H9 (cell line): ENCODE measurements around the gene CCDC78. TPM values are rescaled to one million over a fixed set of nuclear protein-coding genes. Genes with fewer than 3 reads are reported as not detected.

Source experiments
- DNase-seq: peaks from one replicate; pipeline ENCODE4 v3.0.0-alpha.2; 2017
- H2AFZ ChIP-seq: one replicate; pipeline ENCODE4 v1.6.1; 2013; ENCODE audit warnings: mild to moderate bottlenecking, low read length, control low read depth, moderate library complexity
- H2AK5ac ChIP-seq: 2 replicates; pipeline ENCODE4 v1.6.1; 2013; ENCODE audit warnings: low read length, control low read depth, mixed read lengths; ENCODE audit not compliant: insufficient read length
- H2BK120ac ChIP-seq: one replicate; pipeline ENCODE4 v1.6.1; 2013; ENCODE audit warnings: low read depth, mild to moderate bottlenecking, low read length, control low read depth, inconsistent platforms; ENCODE audit not compliant: poor library complexity, severe bottlenecking
- H2BK12ac ChIP-seq: 2 replicates; pipeline ENCODE4 v1.6.1; 2013; ENCODE audit warnings: low read length, control low read depth, mixed read lengths, low read depth; ENCODE audit not compliant: insufficient read length
- H2BK15ac ChIP-seq: 2 replicates; pipeline ENCODE4 v1.6.1; 2013; ENCODE audit warnings: low read depth, low read length, control low read depth
- H2BK20ac ChIP-seq: one replicate; pipeline ENCODE4 v1.6.1; 2013; ENCODE audit warnings: low read depth, mild to moderate bottlenecking, low read length, control low read depth, inconsistent platforms; ENCODE audit not compliant: poor library complexity, severe bottlenecking
- H2BK5ac ChIP-seq: 2 replicates; pipeline ENCODE4 v1.6.1; 2013; ENCODE audit warnings: low read length, control low read depth, mixed read lengths; ENCODE audit not compliant: insufficient read length
- H3K14ac ChIP-seq: 2 replicates; pipeline ENCODE4 v1.6.1; 2013; ENCODE audit warnings: low read length, control low read depth; ENCODE audit not compliant: insufficient read depth
- H3K18ac ChIP-seq: 2 replicates; pipeline ENCODE4 v1.6.1; 2013; ENCODE audit warnings: low read depth, mild to moderate bottlenecking, mixed read lengths, low read length, control low read depth; ENCODE audit not compliant: insufficient read length
- H3K23ac ChIP-seq: 2 replicates; pipeline ENCODE4 v1.6.1; 2013; ENCODE audit warnings: low read length, control low read depth, mixed read lengths, low read depth; ENCODE audit not compliant: insufficient read length
- H3K23me2 ChIP-seq: 2 replicates; pipeline ENCODE4 v1.6.1; 2013; ENCODE audit warnings: low read depth, mild to moderate bottlenecking, mixed read lengths, low read length, control low read depth; ENCODE audit not compliant: insufficient read length, poor library complexity, severe bottlenecking
- H3K27ac ChIP-seq: 2 replicates; pipeline ENCODE4 v1.5.1; 2013; ENCODE audit warnings: low read length, control low read depth, mixed read lengths, low read depth; ENCODE audit not compliant: insufficient read length
- H3K27me3 ChIP-seq: 2 replicates; pipeline ENCODE4 v1.6.1; 2013; ENCODE audit warnings: low read length, control low read depth, inconsistent platforms; ENCODE audit not compliant: insufficient read depth
- H3K4ac ChIP-seq: 2 replicates; pipeline ENCODE4 v1.6.1; 2013; ENCODE audit warnings: low read depth, mild to moderate bottlenecking, control low read depth, inconsistent platforms, low read length, moderate library complexity
- H3K4me1 ChIP-seq: 2 replicates; pipeline ENCODE4 v1.6.1; 2013; ENCODE audit warnings: low read length, control low read depth, inconsistent platforms; ENCODE audit not compliant: insufficient read depth
- H3K4me2 ChIP-seq: 2 replicates; pipeline ENCODE4 v1.6.1; 2013; ENCODE audit warnings: low read length, control low read depth, mixed read lengths; ENCODE audit not compliant: insufficient read length, insufficient read depth
- H3K56ac ChIP-seq: 2 replicates; pipeline ENCODE4 v1.6.1; 2013; ENCODE audit warnings: low read depth, mild to moderate bottlenecking, mixed read lengths, low read length, control low read depth; ENCODE audit not compliant: insufficient read length
- H3K79me1 ChIP-seq: 2 replicates; pipeline ENCODE4 v1.6.1; 2013; ENCODE audit warnings: low read depth, mild to moderate bottlenecking, moderate library complexity, low read length, control low read depth, inconsistent platforms; ENCODE audit not compliant: insufficient read depth, poor library complexity, severe bottlenecking
- H3K79me2 ChIP-seq: 2 replicates; pipeline ENCODE4 v1.6.1; 2013; ENCODE audit warnings: low read length, control low read depth, inconsistent platforms; ENCODE audit not compliant: insufficient read depth
- H3K9ac ChIP-seq: 2 replicates; pipeline ENCODE4 v1.6.1; 2013; ENCODE audit warnings: low read length, control low read depth, mixed read lengths; ENCODE audit not compliant: insufficient read length; ENCODE audit errors: extremely low read depth
- H3K9me3 ChIP-seq: one replicate; pipeline ENCODE4 v1.6.1; 2013; ENCODE audit warnings: low read depth, low read length, inconsistent platforms; ENCODE audit not compliant: control insufficient read depth
- H3T11ph ChIP-seq: one replicate; pipeline ENCODE4 v1.6.1; 2013; ENCODE audit warnings: mild to moderate bottlenecking, low read length, control low read depth, inconsistent platforms
- H4K20me1 ChIP-seq: one replicate; pipeline ENCODE4 v1.6.1; 2013; ENCODE audit not compliant: control insufficient read depth, insufficient read length, insufficient read depth
- H4K5ac ChIP-seq: 2 replicates; pipeline ENCODE4 v1.6.1; 2013; ENCODE audit warnings: low read depth, mild to moderate bottlenecking, mixed read lengths, low read length, control low read depth; ENCODE audit not compliant: insufficient read length
- H4K8ac ChIP-seq: replicated peaks from 2 replicates; pipeline ENCODE4 v1.6.1; 2013; ENCODE audit warnings: low read length, control low read depth, mixed read lengths, low read depth; ENCODE audit not compliant: insufficient read length
- H4K91ac ChIP-seq: 2 replicates; pipeline ENCODE4 v1.6.1; 2013; ENCODE audit warnings: low read depth, mild to moderate bottlenecking, moderate library complexity, mixed read lengths, low read length, control low read depth; ENCODE audit not compliant: insufficient read length
- H3K27ac Mint-ChIP-seq, 3 experiments: 2 replicates in 2 of 3; 3 replicates in 1 of 3; pipeline ENCODE4 v1.8.0; 2020 to 2021; ENCODE audit warnings: mixed read lengths in 3 of 3, mild to moderate bottlenecking in 1 of 3, moderate library complexity in 1 of 3
- H3K27me3 Mint-ChIP-seq: 2 replicates; pipeline ENCODE4 v1.8.0; 2021; ENCODE audit warnings: low read depth, mild to moderate bottlenecking, moderate library complexity, mixed read lengths
- H3K36me3 Mint-ChIP-seq, 3 experiments: 2 replicates in 2 of 3; 3 replicates in 1 of 3; pipeline ENCODE4 v1.8.0; 2020 to 2021; ENCODE audit warnings: low read depth in 3 of 3, mixed read lengths in 3 of 3; ENCODE audit not compliant: insufficient read depth in 1 of 3
- H3K4me1 Mint-ChIP-seq, 2 experiments: 2 replicates each; pipeline ENCODE4 v1.8.0; 2020; ENCODE audit warnings: mixed read lengths in 2 of 2
- H3K4me3 Mint-ChIP-seq, 2 experiments: 2 replicates in 1 of 2; 3 replicates in 1 of 2; pipeline ENCODE4 v1.8.0; 2020 to 2021; ENCODE audit warnings: mild to moderate bottlenecking in 2 of 2, mixed read lengths in 2 of 2, moderate library complexity in 1 of 2
- H3K9me3 Mint-ChIP-seq, 2 experiments: 2 replicates in 1 of 2; 3 replicates in 1 of 2; pipeline ENCODE4 v1.8.0; 2020; ENCODE audit warnings: mild to moderate bottlenecking in 2 of 2, mixed read lengths in 2 of 2, moderate library complexity in 1 of 2
- CTCF ChIP-seq: fragments of 200-600 bp; sonication (generic); conservative IDR thresholded peaks from 3 replicates; pipeline ENCODE4 v1.8.0; 2021; ENCODE audit warnings: antibody characterized with exemption, mild to moderate bottlenecking
- WGBS: extraction: QIAGEN DNeasy Blood & Tissue Kit; methylation state at CpG from one replicate; pipeline ENCODE4 v1.1.7; 2013; ENCODE audit warnings: missing lambda C conversion rate, low lambda C conversion rate, mixed read lengths; ENCODE audit not compliant: insufficient read length; ENCODE audit errors: extremely low coverage; 5-methylcytosine and 5-hydroxymethylcytosine counted together
- total RNA-seq: library from RNA; stranded (reverse); gene quantifications from 2 replicates; pipeline ENCODE4 v1.2.1, GENCODE V29; 2021

Gene CCDC78
- total RNA-seq, 1 experiment from 2014 or later, result 12.1 TPM

- H3K23me2 ChIP-seq, result peaks cover 12% of the 10 kb centered on the region
- no peak overlapping the region for H2AK5ac ChIP-seq
- H3T11ph ChIP-seq, result no peak overlapping the region
- WGBS, result no CpG with 5 or more reads among the region's 12 CpGs
- H3K27me3 Mint-ChIP-seq, result peaks cover 79% of the 10 kb centered on the region
- H4K91ac ChIP-seq, result no peak overlapping the region
- H3K27ac ChIP-seq, result no peak overlapping the region
- no peaks in the 10 kb centered on the region for H3K36me3 Mint-ChIP-seq
- no peak overlapping the region for H2BK20ac ChIP-seq
- no peak for TF ChIP-seq CTCF
- peaks cover 0 to 2% of the 10 kb centered on the region in 2 experiments; a peak in 2 of 5 replicates for H3K9me3 Mint-ChIP-seq
- H3K79me2 ChIP-seq, result no peaks in the 10 kb centered on the region
- H2BK120ac ChIP-seq, result no peak overlapping the region
- no peak overlapping the region for H2BK12ac ChIP-seq
- peaks cover 21% of the 10 kb centered on the region; the same call in 1 of the 2 replicates for H3K27me3 ChIP-seq
- no peak for DNase-seq
- H3K9ac ChIP-seq, result no peak overlapping the region
- no peaks in the 10 kb centered on the region for H3K9me3 ChIP-seq
- no peak overlapping the region for H2AFZ ChIP-seq
- H3K14ac ChIP-seq, result no peak overlapping the region
- H4K8ac ChIP-seq, result no peak overlapping the region
- H3K56ac ChIP-seq, result no peak overlapping the region
- H2BK15ac ChIP-seq, result no peak overlapping the region
- no peak overlapping the region for H4K5ac ChIP-seq
- no peak overlapping the region for H3K4me3 Mint-ChIP-seq
- no peak overlapping the region for H2BK5ac ChIP-seq
- no peaks in the 10 kb centered on the region for H3K4me1 ChIP-seq
- no peaks in the 10 kb centered on the region for H3K79me1 ChIP-seq
- H3K27ac Mint-ChIP-seq, result no peak overlapping the region
- no peak overlapping the region for H3K18ac ChIP-seq
- no peak overlapping the region for H3K4me2 ChIP-seq
- peaks cover 4 to 13% of the 10 kb centered on the region in 2 experiments for H3K4me1 Mint-ChIP-seq
- H3K4ac ChIP-seq, result no peak overlapping the region
- H3K23ac ChIP-seq, result no peak overlapping the region
- no peaks in the 10 kb centered on the region for H4K20me1 ChIP-seq
Measured at GRCh38 chr16:711084-711483, 15.2 kb downstream of the CCDC78 start.
